ENCODE results near the gene EXOC6.

The EXOC6 gene

DNA sequence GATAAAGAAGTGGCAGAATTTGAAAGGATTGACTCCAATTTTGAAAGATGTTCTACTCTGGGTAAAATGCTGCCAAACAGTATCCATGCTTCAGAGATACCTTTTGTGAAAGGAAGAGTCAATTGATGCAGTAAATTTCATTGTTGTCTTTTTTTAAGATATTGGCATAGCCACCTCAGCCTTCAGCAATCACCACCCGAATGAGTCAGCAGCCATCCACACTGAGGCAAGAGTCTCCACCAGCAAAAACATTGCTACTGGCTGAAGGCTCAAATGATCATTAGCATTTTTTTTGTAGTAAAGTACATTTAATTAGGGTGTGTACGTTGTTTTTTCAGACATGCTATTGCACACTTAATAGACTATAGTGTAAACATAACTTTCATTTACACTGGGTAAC, 180.6 kb downstream of the EXOC6 start:
- no peak overlapping the region for H2AFZ ChIP-seq (ENCODE audit: low read depth)
- H3K9ac ChIP-seq: no peak overlapping the region
- no peak overlapping the region for H3K4me2 ChIP-seq
- H4K20me1 ChIP-seq (ENCODE audit: insufficient read depth): no peaks in the 10 kb centered on the region
- H3K79me2 ChIP-seq (ENCODE audit: insufficient read depth, low read depth): no peaks in the 10 kb centered on the region
- H3K36me3 ChIP-seq (ENCODE audit: insufficient read depth): no peaks in the 10 kb centered on the region
- TF ChIP-seq, protein P1, sequence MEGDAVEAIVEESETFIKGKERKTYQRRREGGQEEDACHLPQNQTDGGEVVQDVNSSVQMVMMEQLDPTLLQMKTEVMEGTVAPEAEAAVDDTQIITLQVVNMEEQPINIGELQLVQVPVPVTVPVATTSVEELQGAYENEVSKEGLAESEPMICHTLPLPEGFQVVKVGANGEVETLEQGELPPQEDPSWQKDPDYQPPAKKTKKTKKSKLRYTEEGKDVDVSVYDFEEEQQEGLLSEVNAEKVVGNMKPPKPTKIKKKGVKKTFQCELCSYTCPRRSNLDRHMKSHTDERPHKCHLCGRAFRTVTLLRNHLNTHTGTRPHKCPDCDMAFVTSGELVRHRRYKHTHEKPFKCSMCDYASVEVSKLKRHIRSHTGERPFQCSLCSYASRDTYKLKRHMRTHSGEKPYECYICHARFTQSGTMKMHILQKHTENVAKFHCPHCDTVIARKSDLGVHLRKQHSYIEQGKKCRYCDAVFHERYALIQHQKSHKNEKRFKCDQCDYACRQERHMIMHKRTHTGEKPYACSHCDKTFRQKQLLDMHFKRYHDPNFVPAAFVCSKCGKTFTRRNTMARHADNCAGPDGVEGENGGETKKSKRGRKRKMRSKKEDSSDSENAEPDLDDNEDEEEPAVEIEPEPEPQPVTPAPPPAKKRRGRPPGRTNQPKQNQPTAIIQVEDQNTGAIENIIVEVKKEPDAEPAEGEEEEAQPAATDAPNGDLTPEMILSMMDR (conservative IDR thresholded peaks at IDR 0.05; ENCODE audit: low read depth, low read length): no peak
- no peaks in the 10 kb centered on the region for H3K27me3 ChIP-seq (ENCODE audit: insufficient read depth, low read depth)
- H3K4me3 ChIP-seq (IDR thresholded peaks at IDR 0.05; ENCODE audit: insufficient read depth, low read depth, low read length): no peak overlapping the region
- H3K27ac ChIP-seq: no peak overlapping the region
- H3K4me1 ChIP-seq (ENCODE audit: low read depth, poor library complexity, severe bottlenecking): peaks cover 46% of the 10 kb centered on the region

DNA sequence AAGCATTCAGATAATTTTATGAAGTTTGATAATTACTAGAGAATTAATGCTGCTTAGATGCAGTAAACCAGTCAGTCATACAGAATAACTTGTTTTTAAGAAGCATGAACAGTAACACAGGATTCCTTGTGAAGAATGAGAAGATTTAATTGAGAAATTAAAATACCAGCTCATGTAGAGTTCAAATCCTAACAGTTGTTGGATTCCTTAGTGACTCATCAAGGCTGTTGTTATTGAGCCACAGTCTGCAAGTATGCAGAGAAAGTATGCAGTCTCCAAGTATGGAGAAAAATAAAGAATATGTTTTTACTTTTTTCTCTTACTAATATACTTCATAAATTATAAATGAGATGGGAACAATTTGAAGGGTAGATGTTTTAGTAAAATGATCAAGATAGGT, 182.1 kb downstream of the EXOC6 start:
- Histone ChIP-seq H3K79me2 (ENCODE audit: insufficient read depth, low read depth) (no peaks in the 10 kb centered on the region), H3K9ac (no peak overlapping the region), H4K20me1 (ENCODE audit: insufficient read depth) (no peaks in the 10 kb centered on the region), H2AFZ (ENCODE audit: low read depth) (no peak overlapping the region), H3K4me1 (ENCODE audit: low read depth, poor library complexity, severe bottlenecking) (peaks cover 61% of the 10 kb centered on the region), H3K27me3 (ENCODE audit: insufficient read depth, low read depth) (no peaks in the 10 kb centered on the region), H3K4me2 (peak overlapping the region; percentile 1; the same call in 1 of the 2 replicates), H3K36me3 (ENCODE audit: insufficient read depth) (no peaks in the 10 kb centered on the region), H3K4me3 (IDR thresholded peaks at IDR 0.05; ENCODE audit: insufficient read depth, low read depth, low read length) (no peak overlapping the region), H3K27ac (no peak overlapping the region)
- TF ChIP-seq, protein P1 (conservative IDR thresholded peaks at IDR 0.05; ENCODE audit: low read depth, low read length): no peak

DNA sequence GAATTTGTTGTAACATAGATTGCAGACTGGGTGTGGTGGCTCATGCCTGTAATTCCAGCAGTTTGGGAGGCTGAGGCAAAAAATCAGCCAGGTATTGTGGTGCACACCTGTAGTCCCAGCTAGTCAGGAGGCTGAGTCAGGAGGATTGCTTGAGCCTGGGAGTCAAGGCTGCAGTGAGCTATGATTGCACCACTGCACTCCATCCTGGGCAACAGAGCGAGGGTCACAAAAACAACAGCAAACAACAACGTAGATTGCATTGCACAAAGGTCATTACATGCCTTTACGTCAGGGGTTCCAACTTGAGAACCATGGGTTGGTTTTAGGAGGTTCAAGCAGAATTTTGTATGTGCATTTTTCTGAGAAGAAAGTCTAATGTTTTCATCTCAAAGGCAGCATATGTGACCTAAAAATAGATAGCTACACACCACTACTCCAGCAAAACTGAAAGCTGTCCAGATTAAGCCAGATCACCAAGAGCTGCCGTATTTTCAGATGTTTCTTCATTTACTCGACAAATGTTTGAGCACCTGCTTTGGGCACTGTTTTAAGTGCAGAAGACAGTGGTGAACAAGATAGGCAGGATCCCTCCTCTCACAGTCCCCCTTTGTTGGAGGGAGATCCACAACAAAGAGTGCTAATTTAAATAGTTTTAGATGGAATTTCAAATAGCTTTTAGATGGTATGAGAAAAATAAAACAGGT, 183.9 kb downstream of the EXOC6 start:
- H4K20me1 ChIP-seq (ENCODE audit: insufficient read depth): no peaks in the 10 kb centered on the region
- no peaks in the 10 kb centered on the region for H3K79me2 ChIP-seq (ENCODE audit: insufficient read depth, low read depth)
- H3K9ac ChIP-seq: peak overlapping the region; percentile 36; the same call in 1 of the 2 replicates
- TF ChIP-seq, protein P1 (conservative IDR thresholded peaks at IDR 0.05; ENCODE audit: low read depth, low read length): no peak
- peak overlapping the region; percentile 95 for H3K4me2 ChIP-seq
- H3K4me1 ChIP-seq (ENCODE audit: low read depth, poor library complexity, severe bottlenecking): peaks cover 62% of the 10 kb centered on the region
- H3K36me3 ChIP-seq (ENCODE audit: insufficient read depth): no peaks in the 10 kb centered on the region
- H3K27me3 ChIP-seq (ENCODE audit: insufficient read depth, low read depth): no peaks in the 10 kb centered on the region
- H3K27ac ChIP-seq: peak overlapping the region; percentile 83
- no peak overlapping the region for H3K4me3 ChIP-seq (IDR thresholded peaks at IDR 0.05; ENCODE audit: insufficient read depth, low read depth, low read length)
- peak overlapping the region; percentile 47; the same call in 1 of the 2 replicates for H2AFZ ChIP-seq (ENCODE audit: low read depth)

DNA sequence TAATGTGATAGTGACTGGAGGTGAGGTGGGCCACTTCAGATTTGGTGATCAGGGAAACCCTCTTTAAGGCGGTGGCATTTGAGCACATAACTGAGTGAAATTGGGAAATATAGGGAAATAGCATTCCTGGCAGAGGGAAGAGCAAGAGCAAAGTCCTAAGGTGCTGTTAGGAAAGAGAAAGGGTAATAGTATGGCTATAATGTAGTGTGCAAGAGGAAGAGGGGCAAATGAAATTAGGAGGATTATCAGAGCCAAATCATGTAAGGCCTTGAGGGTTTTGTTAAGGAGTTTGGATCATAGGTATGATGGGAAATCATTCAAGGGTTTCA, 184.5 kb downstream of the EXOC6 start:
- Histone ChIP-seq H3K27ac (peak overlapping the region; percentile 83), H3K36me3 (ENCODE audit: insufficient read depth) (no peaks in the 10 kb centered on the region), H4K20me1 (ENCODE audit: insufficient read depth) (no peaks in the 10 kb centered on the region), H3K4me3 (IDR thresholded peaks at IDR 0.05; ENCODE audit: insufficient read depth, low read depth, low read length) (no peak overlapping the region), H3K79me2 (ENCODE audit: insufficient read depth, low read depth) (no peaks in the 10 kb centered on the region), H2AFZ (ENCODE audit: low read depth) (peak overlapping the region; percentile 47; the same call in 1 of the 2 replicates), H3K4me2 (peak overlapping the region; percentile 95), H3K27me3 (ENCODE audit: insufficient read depth, low read depth) (no peaks in the 10 kb centered on the region), H3K4me1 (ENCODE audit: low read depth, poor library complexity, severe bottlenecking) (peaks cover 57% of the 10 kb centered on the region), H3K9ac (peak overlapping the region; percentile 36; the same call in 1 of the 2 replicates)
- TF ChIP-seq, protein P1 (conservative IDR thresholded peaks at IDR 0.05; ENCODE audit: low read depth, low read length): no peak

Measured in KMS-11 (cell line).